ENCODE data around the gene C4orf50.

The C4orf50 gene

GRCh38 chr4:5930456-5930855, 87.8 kb downstream of the C4orf50 start:
- H3K27me3 Mint-ChIP-seq: no peaks in the 10 kb centered on the region
- no peak overlapping the region for H3K4me3 Mint-ChIP-seq
- no peak overlapping the region for H3K27ac Mint-ChIP-seq
- no peaks in the 10 kb centered on the region for H3K9me3 Mint-ChIP-seq
- DNase-seq (no peak), ATAC-seq (no peak)
- no peaks in the 10 kb centered on the region for H3K4me1 Mint-ChIP-seq
- H3K36me3 Mint-ChIP-seq (ENCODE audit: low read depth): no peaks in the 10 kb centered on the region

DNA sequence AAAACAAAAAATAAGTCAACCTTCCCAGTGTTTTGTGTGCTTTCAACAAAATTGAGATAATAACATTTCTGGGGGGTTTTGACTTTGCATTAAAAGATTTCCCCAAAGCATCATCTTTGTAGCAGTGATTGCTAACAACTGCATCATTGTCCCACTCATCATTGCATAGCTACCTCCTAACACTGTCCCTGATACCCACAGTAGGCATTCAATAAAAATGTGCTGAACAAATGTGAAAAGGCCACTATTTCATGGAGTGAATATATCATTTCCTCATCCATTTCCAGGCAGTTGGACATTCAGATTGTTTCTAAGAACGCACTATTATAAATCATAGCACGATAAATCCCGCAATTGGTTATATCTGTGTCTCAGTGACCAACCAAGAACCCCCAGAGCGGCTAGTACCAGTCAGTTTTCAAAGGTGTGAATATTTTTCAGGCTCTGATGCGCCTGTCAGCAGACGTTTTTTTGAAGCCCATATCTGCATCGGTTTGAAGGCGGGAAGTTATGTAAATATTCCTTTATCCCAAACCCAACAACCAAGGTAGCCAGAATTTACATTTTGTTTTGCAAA, 89.3 kb downstream of the C4orf50 start:
- Mint-ChIP-seq H3K27me3 (no peaks in the 10 kb centered on the region), H3K9me3 (no peaks in the 10 kb centered on the region), H3K36me3 (ENCODE audit: low read depth) (no peaks in the 10 kb centered on the region), H3K4me3 (no peak overlapping the region), H3K27ac (no peak overlapping the region), H3K4me1 (no peaks in the 10 kb centered on the region)
- DNase-seq (no peak), ATAC-seq (no peak)

DNA sequence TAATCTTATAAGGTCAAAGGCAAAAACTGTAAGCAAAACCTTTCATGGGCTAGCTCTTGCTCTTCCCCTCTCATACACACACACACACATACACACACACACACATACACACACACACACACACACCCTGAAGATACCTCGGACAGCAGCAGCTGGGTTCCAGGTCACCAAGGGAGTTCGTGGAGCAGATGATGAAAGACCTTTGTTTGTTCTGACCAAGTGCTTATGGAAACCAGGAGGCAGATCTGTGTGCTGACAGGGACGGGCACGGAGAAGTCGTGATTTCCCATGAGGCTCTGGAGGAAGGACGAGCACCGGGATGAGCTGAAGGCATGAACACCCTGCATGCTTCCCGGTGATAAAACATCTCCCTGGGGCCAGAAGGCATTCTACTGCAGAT, 90.0 kb downstream of the C4orf50 start:
- ATAC-seq (no peak), DNase-seq (no peak)
- Mint-ChIP-seq H3K27ac (no peak overlapping the region), H3K27me3 (no peaks in the 10 kb centered on the region), H3K36me3 (ENCODE audit: low read depth) (no peaks in the 10 kb centered on the region), H3K4me1 (no peaks in the 10 kb centered on the region), H3K9me3 (no peaks in the 10 kb centered on the region), H3K4me3 (no peak overlapping the region)

DNA sequence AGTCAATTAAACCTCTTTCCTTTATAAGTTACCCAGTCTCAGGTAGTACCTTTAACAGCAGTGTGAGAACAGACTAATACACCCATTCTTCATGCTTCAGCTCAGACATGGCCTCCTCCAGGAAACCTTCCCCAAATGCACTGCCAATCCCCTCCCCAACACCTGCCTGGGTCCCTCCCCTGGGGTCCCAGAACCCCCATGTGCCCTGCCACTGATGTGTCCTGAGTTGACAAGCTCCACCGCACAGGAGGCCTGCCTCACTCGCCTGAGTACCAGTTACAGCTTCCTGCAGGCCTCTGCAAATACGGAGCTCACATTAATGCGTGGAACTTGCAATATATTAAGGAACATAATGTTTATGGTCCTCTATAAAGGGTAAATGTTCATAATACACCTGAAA, 90.5 kb downstream of the C4orf50 start:
- Mint-ChIP-seq H3K4me3 (no peak overlapping the region), H3K36me3 (ENCODE audit: low read depth) (no peaks in the 10 kb centered on the region), H3K9me3 (no peaks in the 10 kb centered on the region), H3K4me1 (no peaks in the 10 kb centered on the region), H3K27me3 (peaks cover 1% of the 10 kb centered on the region), H3K27ac (no peak overlapping the region)
- no peak for DNase-seq
- no peak for ATAC-seq

DNA sequence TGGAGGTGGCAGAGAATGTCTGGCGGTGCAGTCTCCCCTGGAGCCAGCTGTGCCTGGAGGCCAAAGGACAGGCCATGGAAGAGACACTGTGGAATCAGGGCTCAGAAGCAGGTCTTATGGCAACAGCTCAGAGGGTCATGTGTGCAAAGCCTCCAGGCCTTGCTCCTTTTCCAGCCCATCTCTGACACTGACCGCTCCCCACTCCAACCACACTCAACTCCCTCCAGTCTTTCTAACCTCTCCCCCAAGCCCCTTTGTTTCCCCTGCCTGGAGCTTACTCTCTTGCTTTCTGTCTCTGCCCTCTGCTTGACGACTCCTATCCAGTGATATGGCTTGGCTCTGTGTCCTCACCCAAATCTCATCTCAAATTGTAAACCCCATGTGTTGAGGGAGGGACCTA, 91.1 kb downstream of the C4orf50 start:
- Mint-ChIP-seq H3K4me3 (no peak overlapping the region), H3K4me1 (no peaks in the 10 kb centered on the region), H3K9me3 (no peaks in the 10 kb centered on the region), H3K27me3 (peaks cover 2% of the 10 kb centered on the region), H3K27ac (no peak overlapping the region), H3K36me3 (ENCODE audit: low read depth) (no peaks in the 10 kb centered on the region)
- ATAC-seq (no peak), DNase-seq (no peak)

GRCh38 chr4:5926598-5926997, 91.6 kb downstream of the C4orf50 start:
- Mint-ChIP-seq H3K36me3 (ENCODE audit: low read depth) (no peaks in the 10 kb centered on the region), H3K27ac (no peak overlapping the region), H3K4me1 (no peaks in the 10 kb centered on the region), H3K9me3 (no peaks in the 10 kb centered on the region), H3K27me3 (peaks cover 2% of the 10 kb centered on the region), H3K4me3 (no peak overlapping the region)
- no peak for ATAC-seq
- DNase-seq: no peak

DNA sequence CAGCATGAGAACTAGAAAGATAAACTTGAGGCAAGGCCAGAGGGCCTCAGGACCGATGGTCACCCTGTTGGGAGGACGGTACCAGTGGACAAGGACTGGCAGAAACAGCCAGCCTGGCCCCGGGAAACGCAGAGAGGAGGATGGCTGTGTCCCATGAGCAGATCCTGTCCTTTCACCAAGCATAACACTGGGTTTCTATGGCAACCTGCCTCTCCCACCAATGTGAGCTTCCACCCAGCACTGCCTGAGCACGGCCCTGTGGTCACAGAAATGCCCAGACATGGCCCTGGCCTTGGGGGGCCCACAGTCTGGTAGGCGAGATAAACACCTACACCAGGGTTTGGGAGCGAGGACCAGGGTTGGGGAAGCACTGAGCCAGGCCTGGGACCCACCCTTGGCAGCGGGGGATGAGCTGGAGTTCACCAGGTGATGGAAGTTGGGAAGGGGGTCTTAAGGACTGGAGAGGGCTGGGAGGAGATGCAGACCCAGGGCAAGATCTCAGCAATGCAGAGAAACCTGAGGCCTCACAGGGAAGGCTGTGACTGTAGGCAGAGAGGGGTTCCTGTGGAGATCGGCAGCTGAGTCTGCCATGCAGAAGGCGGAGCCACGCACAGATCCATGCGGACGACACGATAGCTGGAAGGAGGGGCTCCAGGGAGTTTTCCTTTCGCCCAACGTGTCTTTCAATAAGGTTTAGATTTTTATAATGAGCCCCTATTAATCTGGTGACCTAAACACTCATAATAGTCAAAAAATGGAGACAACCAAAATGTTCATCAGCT, 92.6 kb downstream of the C4orf50 start:
- H3K4me3 Mint-ChIP-seq: no peak overlapping the region
- H3K36me3 Mint-ChIP-seq (ENCODE audit: low read depth): no peaks in the 10 kb centered on the region
- H3K27ac Mint-ChIP-seq: no peak overlapping the region
- no peaks in the 10 kb centered on the region for H3K9me3 Mint-ChIP-seq
- no peak for ATAC-seq
- H3K27me3 Mint-ChIP-seq: peaks cover 3% of the 10 kb centered on the region
- DNase-seq: no peak
- H3K4me1 Mint-ChIP-seq: no peaks in the 10 kb centered on the region

DNA sequence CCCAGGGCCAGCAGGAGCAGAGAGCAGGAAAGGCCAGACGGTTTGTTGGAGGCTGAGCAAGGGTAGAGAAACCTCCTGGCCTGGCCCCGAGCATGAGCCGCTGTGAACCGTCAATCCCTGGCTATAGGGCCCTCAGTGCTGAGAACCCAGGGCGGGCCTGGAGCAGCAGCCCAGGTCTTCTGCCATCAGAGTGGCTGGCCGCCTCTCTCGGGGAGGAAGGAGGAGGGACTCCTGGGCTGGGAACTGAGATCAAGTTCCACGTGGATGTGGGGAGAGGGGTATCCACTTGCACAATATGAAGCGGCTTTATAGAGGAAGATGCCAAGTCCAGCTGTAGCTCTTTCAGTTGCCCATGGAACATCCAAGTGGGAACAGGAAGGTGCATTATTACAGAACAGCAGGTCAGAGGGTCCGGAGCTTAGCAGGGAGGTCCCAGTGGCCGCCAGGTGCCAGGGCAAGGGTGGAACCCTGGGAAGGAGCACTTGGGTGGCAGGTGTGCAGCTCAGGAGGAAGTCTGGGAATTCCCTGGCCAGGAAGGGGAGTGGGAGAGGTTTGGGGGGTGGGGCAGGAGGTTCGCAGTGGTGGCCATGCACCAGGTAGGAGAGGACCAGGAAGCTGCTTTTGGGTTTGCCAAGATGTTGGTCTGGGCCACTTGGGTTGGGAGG, 93.6 kb downstream of the C4orf50 start:
- Mint-ChIP-seq H3K4me3 (no peak overlapping the region), H3K27me3 (peaks cover 8% of the 10 kb centered on the region), H3K9me3 (no peaks in the 10 kb centered on the region), H3K36me3 (ENCODE audit: low read depth) (no peaks in the 10 kb centered on the region), H3K27ac (no peak overlapping the region), H3K4me1 (no peaks in the 10 kb centered on the region)
- no peak for DNase-seq
- no peak for ATAC-seq

DNA sequence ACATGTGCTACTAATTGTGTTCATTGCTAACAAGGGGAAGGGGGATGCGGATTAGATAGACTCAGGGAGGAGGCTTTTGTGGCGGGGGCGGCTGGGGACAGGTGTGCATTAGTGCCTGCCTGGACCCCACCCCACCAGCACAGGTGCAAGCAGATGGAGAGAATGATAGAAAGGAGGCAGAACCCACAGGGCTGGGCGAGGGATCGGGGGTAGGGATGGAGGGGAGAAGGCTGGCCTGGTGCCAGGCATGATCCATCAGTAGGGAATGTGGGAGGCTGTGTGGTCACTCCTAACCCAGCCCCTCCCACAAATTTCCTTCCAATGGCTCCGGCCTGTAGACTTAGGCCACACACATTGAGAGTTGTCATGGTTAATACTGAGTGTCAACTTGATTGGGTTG, 94.9 kb downstream of the C4orf50 start:
- peaks cover 8% of the 10 kb centered on the region for H3K27me3 Mint-ChIP-seq
- ATAC-seq (no peak), DNase-seq (no peak)
- H3K4me1 Mint-ChIP-seq: no peaks in the 10 kb centered on the region
- H3K4me3 Mint-ChIP-seq: no peak overlapping the region
- H3K36me3 Mint-ChIP-seq (ENCODE audit: low read depth): no peaks in the 10 kb centered on the region
- H3K27ac Mint-ChIP-seq: no peak overlapping the region
- no peaks in the 10 kb centered on the region for H3K9me3 Mint-ChIP-seq

GRCh38 chr4:5922556-5922955, 95.7 kb downstream of the C4orf50 start:
- Mint-ChIP-seq H3K9me3 (no peaks in the 10 kb centered on the region), H3K4me1 (no peaks in the 10 kb centered on the region), H3K4me3 (no peak overlapping the region), H3K27me3 (peaks cover 8% of the 10 kb centered on the region), H3K27ac (no peak overlapping the region), H3K36me3 (ENCODE audit: low read depth) (no peaks in the 10 kb centered on the region)
- ATAC-seq (no peak), DNase-seq (no peak)

DNA sequence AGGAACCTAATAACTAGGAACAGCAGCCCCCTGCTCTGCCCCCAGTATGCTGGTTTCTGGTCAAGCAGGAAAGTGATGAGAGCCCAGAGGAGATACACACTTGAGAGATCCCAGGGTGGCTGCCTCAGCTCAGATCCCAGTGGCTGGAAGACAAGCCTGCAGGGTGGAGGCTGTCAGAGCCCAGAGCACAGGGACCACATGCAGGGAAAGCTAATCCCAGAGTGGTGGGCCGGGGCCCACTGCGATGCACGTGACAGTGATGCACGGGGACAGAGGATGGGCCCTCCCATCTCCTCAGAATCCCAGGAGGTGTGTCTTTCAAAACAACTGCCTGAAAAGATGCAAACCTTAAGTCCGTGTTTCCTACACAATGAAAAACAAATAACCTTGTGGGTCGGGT, 96.2 kb downstream of the C4orf50 start:
- DNase-seq (no peak), ATAC-seq (no peak)
- Mint-ChIP-seq H3K36me3 (ENCODE audit: low read depth) (no peaks in the 10 kb centered on the region), H3K9me3 (no peaks in the 10 kb centered on the region), H3K4me1 (no peaks in the 10 kb centered on the region), H3K27me3 (peaks cover 8% of the 10 kb centered on the region), H3K4me3 (no peak overlapping the region), H3K27ac (no peak overlapping the region)

DNA sequence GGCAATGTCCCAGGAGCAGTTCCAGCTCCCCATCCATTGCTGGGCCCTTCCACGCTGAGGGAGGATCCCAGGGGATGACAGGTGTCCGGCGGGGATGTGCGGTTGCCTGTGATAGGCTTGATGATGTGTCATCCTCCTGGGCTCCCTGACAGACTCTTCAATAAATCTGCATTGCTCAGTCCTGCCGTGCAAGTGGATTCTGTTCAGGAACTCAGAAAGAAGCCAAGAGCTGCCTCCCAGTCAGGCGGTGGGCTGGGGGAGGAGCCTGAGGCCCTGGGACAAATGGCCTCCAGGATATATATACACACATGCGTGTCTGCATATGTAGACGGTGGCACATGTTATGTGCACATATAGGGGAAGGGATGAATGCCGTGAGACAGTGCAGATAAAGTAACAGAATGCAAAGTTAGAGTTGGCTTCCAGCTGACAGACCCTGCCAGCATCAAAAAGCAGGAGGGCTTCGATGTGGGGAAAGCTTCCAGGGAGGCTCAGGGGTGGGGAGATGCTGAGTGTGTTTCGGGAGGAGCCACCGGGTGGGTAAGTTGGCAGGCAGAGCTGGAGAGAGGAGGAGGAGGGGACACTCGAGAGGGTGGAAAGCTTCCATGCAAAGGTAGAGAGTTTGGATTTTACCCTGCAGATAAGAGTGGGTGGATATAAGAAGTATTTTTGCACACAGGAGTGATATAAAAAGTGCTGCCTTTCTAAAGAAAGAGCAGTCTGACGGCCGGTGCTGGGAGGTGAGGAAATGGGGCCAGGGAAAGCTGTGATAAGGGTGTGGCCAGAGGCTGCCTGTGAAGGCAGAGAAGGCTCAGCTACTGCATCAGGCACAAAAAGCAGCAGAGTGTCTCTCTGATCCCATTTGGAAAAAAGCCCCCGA, 96.9 kb downstream of the C4orf50 start:
- no peaks in the 10 kb centered on the region for H3K4me1 Mint-ChIP-seq
- no peaks in the 10 kb centered on the region for H3K9me3 Mint-ChIP-seq
- DNase-seq (no peak), ATAC-seq (no peak)
- peaks cover 8% of the 10 kb centered on the region for H3K27me3 Mint-ChIP-seq
- no peak overlapping the region for H3K4me3 Mint-ChIP-seq
- H3K36me3 Mint-ChIP-seq (ENCODE audit: low read depth): no peaks in the 10 kb centered on the region
- no peak overlapping the region for H3K27ac Mint-ChIP-seq

DNA sequence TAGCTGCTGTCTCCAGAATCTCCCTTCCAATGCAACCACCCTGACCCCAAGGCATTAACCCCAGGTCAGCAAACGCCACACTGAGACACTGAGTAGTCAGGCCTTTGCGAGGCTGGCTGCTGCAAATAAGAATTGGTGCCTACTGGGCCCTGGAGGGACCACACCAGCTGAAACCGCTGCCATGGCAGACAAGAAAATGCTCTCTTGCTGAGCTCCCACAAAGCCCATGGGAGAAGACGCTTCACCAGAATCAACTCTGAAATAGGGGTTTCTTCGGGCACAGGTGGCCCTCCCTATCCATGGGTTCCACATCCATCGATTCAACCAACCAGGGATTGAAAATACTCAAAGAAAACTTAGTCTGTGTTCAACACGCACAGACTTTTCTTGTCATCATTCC, 98.7 kb downstream of the C4orf50 start:
- DNase-seq (no peak), ATAC-seq (no peak)
- Mint-ChIP-seq H3K9me3 (no peaks in the 10 kb centered on the region), H3K36me3 (ENCODE audit: low read depth) (no peaks in the 10 kb centered on the region), H3K27me3 (peaks cover 8% of the 10 kb centered on the region), H3K4me1 (no peaks in the 10 kb centered on the region), H3K27ac (no peak overlapping the region), H3K4me3 (no peak overlapping the region)

- Mint-ChIP-seq H3K9me3 (no peaks in the 10 kb centered on the region), H3K36me3 (ENCODE audit: low read depth) (no peaks in the 10 kb centered on the region), H3K4me1 (no peaks in the 10 kb centered on the region), H3K27me3 (peaks cover 8% of the 10 kb centered on the region), H3K27ac (no peak overlapping the region), H3K4me3 (no peak overlapping the region)
- no peak for DNase-seq
- no peak for ATAC-seq
Observed at GRCh38 chr4:5919044-5919443, 99.2 kb downstream of the C4orf50 start.

Measured in activated naive CD8-positive, alpha-beta T cell treated with anti-CD3 and anti-CD28 coated beads, Interleukin-2, amount 50 U/mL, for 24 hours (primary cell).